Measurements from ENCODE around the gene ATOX1. TPM values are rescaled to one million over a fixed set of nuclear protein-coding genes. Genes with fewer than 3 reads are reported as not detected.

ATOX1 gene
- total RNA-seq, 4 donors from 2014 or later, result 73.4 to 236 (median 157) TPM

GRCh38 chr5:151742870-151743294, 15.5 kb downstream of the ATOX1 start:
- intact Hi-C loops (cut with DNase I), result no loop called here
- TF ChIP-seq POLR2A (IDR thresholded peaks at IDR 0.05) (no peak), CTCF (IDR thresholded peaks at IDR 0.05) (peak in 4 of 6 experiments; percentile 19 to 54 (median 45))
- Histone ChIP-seq H3K27ac (no peak overlapping the region), H3K36me3 (no peaks in the 10 kb centered on the region), H3K9me3 (no peaks in the 10 kb centered on the region), H3K4me3 (replicated peaks in 1 of 3) (no peak overlapping the region), H3K27me3 (no peaks in the 10 kb centered on the region), H3K4me1 (peaks cover 12 to 29% of the 10 kb centered on the region in 2 donors)
- WGBS, 2 donors, result 64 to 71% methylated on average over 7 of the region's 7 CpGs
- DNase-seq, result peak; percentile 30 to 35

- intact Hi-C loops (cut with DNase I), result no loop called here
- H3K27ac ChIP-seq, result no peak overlapping the region
- TF ChIP-seq CTCF (IDR thresholded peaks at IDR 0.05), result no peak
- TF ChIP-seq POLR2A (IDR thresholded peaks at IDR 0.05), result no peak
- no peaks in the 10 kb centered on the region for H3K9me3 ChIP-seq
- H3K4me3 ChIP-seq (replicated peaks in 1 of 3), result no peak overlapping the region
- H3K36me3 ChIP-seq, result no peaks in the 10 kb centered on the region
- H3K4me1 ChIP-seq, result peaks cover 12 to 28% of the 10 kb centered on the region in 2 donors
- H3K27me3 ChIP-seq, result no peaks in the 10 kb centered on the region
- DNase-seq, result no peak
- 90 to 94% methylated on average over 6 of the region's 6 CpGs for WGBS, 2 donors
Observed at GRCh38 chr5:151741678-151742423, 16.6 kb downstream of the ATOX1 start.

GRCh38 chr5:151740958-151741373, 17.5 kb downstream of the ATOX1 start:
- TF ChIP-seq CTCF (IDR thresholded peaks at IDR 0.05) (peak in 4 of 6 experiments; percentile 1 to 32 (median 7)), POLR2A (IDR thresholded peaks at IDR 0.05) (no peak)
- intact Hi-C loops (cut with DNase I), result no loop called here
- DNase-seq, result no peak
- Histone ChIP-seq H3K27me3 (no peaks in the 10 kb centered on the region), H3K4me3 (replicated peaks in 1 of 3) (no peak overlapping the region), H3K27ac (peak overlapping the region in 2 of 3 donors; percentile 9 to 24), H3K9me3 (no peaks in the 10 kb centered on the region), H3K4me1 (peaks cover 9 to 19% of the 10 kb centered on the region in 2 donors), H3K36me3 (no peaks in the 10 kb centered on the region)
- WGBS, 2 donors, result 73 to 75% methylated on average over 2 of the region's 2 CpGs

GRCh38 chr5:151740336-151740942, 18.0 kb downstream of the ATOX1 start:
- no peaks in the 10 kb centered on the region for H3K36me3 ChIP-seq
- H3K27ac ChIP-seq, result peak overlapping the region in 2 of 3 donors; percentile 9 to 24
- H3K4me3 ChIP-seq (replicated peaks in 1 of 3), result no peak overlapping the region
- peaks cover 4 to 14% of the 10 kb centered on the region in 2 donors for H3K4me1 ChIP-seq
- peak; percentile 75 to 89 (median 80) for TF ChIP-seq CTCF (IDR thresholded peaks at IDR 0.05)
- no peak for TF ChIP-seq POLR2A (IDR thresholded peaks at IDR 0.05)
- no peaks in the 10 kb centered on the region for H3K27me3 ChIP-seq
- DNase-seq, result peak; percentile 55 to 59
- WGBS, 2 donors, result 22 to 23% methylated on average over 9 to 11 of the region's 11 CpGs
- no peaks in the 10 kb centered on the region for H3K9me3 ChIP-seq
- intact Hi-C loops (cut with DNase I), result no loop called here

GRCh38 chr5:151739939-151740335, 18.5 kb downstream of the ATOX1 start:
- no peaks in the 10 kb centered on the region for H3K36me3 ChIP-seq
- 64 to 68% methylated on average over 4 of the region's 4 CpGs for WGBS, 2 donors
- H3K9me3 ChIP-seq, result no peaks in the 10 kb centered on the region
- peak overlapping the region in 2 of 3 donors; percentile 9 to 18 for H3K27ac ChIP-seq
- no peak overlapping the region for H3K4me3 ChIP-seq (replicated peaks in 1 of 3)
- H3K4me1 ChIP-seq, result peaks cover 0 to 9% of the 10 kb centered on the region in 2 donors
- no peaks in the 10 kb centered on the region for H3K27me3 ChIP-seq
- no peak for DNase-seq
- no peak for TF ChIP-seq CTCF (IDR thresholded peaks at IDR 0.05)
- no peak for TF ChIP-seq POLR2A (IDR thresholded peaks at IDR 0.05)
- intact Hi-C loops (cut with DNase I), result loop anchor here (2.0 kb wide), 1 partner anchor 81 kb away; no protein-coding TSS in a partner anchor

Measured in thyroid gland (tissue), 4 donors.